Fibroblast of lung (primary cell): ENCODE measurements around the gene FHOD3. TPM values are rescaled to one million over a fixed set of nuclear protein-coding genes. Genes with fewer than 3 reads are reported as not detected.

Source experiments
- DNase-seq, 2 donors: peaks; one replicate each; pipeline versions ENCODE4 v3.0.0 to v3.0.0-alpha.2; 2010; ENCODE audit warnings: low read depth in 2 of 2
- H2AFZ ChIP-seq: 2 replicates; pipeline ENCODE4 v1.5.1; 2012; ENCODE audit warnings: low read length, control low read depth, inconsistent platforms
- H3K27ac ChIP-seq: 2 replicates; pipeline ENCODE4 v1.5.1; 2011; ENCODE audit warnings: low read length, control low read depth; ENCODE audit not compliant: insufficient read depth
- H3K27me3 ChIP-seq: 2 replicates; pipeline ENCODE4 v1.5.1; 2011; ENCODE audit warnings: mild to moderate bottlenecking, low read length; ENCODE audit not compliant: control insufficient read depth, insufficient read depth
- H3K36me3 ChIP-seq: 2 replicates; pipeline ENCODE4 v1.5.1; 2011; ENCODE audit warnings: low read length; ENCODE audit not compliant: control insufficient read depth, insufficient read depth
- H3K4me1 ChIP-seq: 2 replicates; pipeline ENCODE4 v1.5.1; 2011; ENCODE audit warnings: low read length; ENCODE audit not compliant: control insufficient read depth, insufficient read depth; ENCODE audit errors: extremely low read depth
- H3K4me2 ChIP-seq: 2 replicates; pipeline ENCODE4 v1.5.1; 2011; ENCODE audit warnings: low read length, control low read depth; ENCODE audit not compliant: insufficient read depth; ENCODE audit errors: extremely low read depth
- H3K4me3 ChIP-seq, 4 experiments: fragments of 200-600 bp in 1 of 4; sonication (generic) in 1 of 4; replicated peaks in 1 of 4; 2 replicates each; pipeline ENCODE4 v1.5.1; 2011 to 2016; ENCODE audit warnings: low read length in 4 of 4, low read depth in 3 of 4, mild to moderate bottlenecking in 3 of 4, control low read depth in 2 of 4, inconsistent platforms in 1 of 4, mixed read lengths in 1 of 4; ENCODE audit not compliant: insufficient read depth in 1 of 4; ENCODE audit errors: control extremely low read depth in 1 of 4
- H3K79me2 ChIP-seq: 2 replicates; pipeline ENCODE4 v1.5.1; 2012; ENCODE audit warnings: mild to moderate bottlenecking, low read length, inconsistent platforms; ENCODE audit not compliant: control insufficient read depth, insufficient read depth
- H3K9ac ChIP-seq: 2 replicates; pipeline ENCODE4 v1.5.1; 2011; ENCODE audit warnings: mild to moderate bottlenecking, low read length, control low read depth; ENCODE audit not compliant: insufficient read depth
- H3K9me3 ChIP-seq: 2 replicates; pipeline ENCODE4 v1.5.1; 2012; ENCODE audit warnings: low read depth, low read length; ENCODE audit not compliant: control insufficient read depth, insufficient read depth
- H4K20me1 ChIP-seq: 2 replicates; pipeline ENCODE4 v1.5.1; 2011; ENCODE audit warnings: low read length; ENCODE audit not compliant: control insufficient read depth, insufficient read depth; ENCODE audit errors: extremely low read depth
- EZH2 ChIP-seq: IDR thresholded peaks from 2 replicates; pipeline ENCODE4 v1.5.1; 2012; ENCODE audit warnings: low read length, control low read depth, mild to moderate bottlenecking; ENCODE audit errors: missing control alignments
- polyA plus RNA-seq, 2 donors: library from polyadenylated mRNA; depleted of rRNA in 1 of 2; stranded (reverse) in 1 of 2; unstranded in 1 of 2; fragments of >200 nt; gene quantifications; 2 replicates each; pipeline ENCODE4 v1.2.1, GENCODE V29; 2011 to 2012; ENCODE audit warnings: missing spikeins in 1 of 2
- total RNA-seq: library from RNA; depleted of rRNA; stranded (reverse); fragments of >200 nt; gene quantifications from 2 replicates; pipeline ENCODE4 v1.2.1, GENCODE V29; 2014
- TF ChIP-seq, protein P1 (sequence below), 2 donors: IDR thresholded peaks in 1 of 2; conservative IDR thresholded peaks in 1 of 2; 1 replicate in 1 of 2; 2 replicates in 1 of 2; pipeline ENCODE4 v1.5.1; 2011 to 2012; ENCODE audit warnings: low read length in 2 of 2, control low read depth in 1 of 2, inconsistent platforms in 1 of 2, low read depth in 1 of 2, mild to moderate bottlenecking in 1 of 2

Gene FHOD3
- total and polyA plus RNA-seq, 2 donors (not counting 1 experiment from before 2014, with no cell fraction given) = 16.1 to 28.2 TPM

DNA sequence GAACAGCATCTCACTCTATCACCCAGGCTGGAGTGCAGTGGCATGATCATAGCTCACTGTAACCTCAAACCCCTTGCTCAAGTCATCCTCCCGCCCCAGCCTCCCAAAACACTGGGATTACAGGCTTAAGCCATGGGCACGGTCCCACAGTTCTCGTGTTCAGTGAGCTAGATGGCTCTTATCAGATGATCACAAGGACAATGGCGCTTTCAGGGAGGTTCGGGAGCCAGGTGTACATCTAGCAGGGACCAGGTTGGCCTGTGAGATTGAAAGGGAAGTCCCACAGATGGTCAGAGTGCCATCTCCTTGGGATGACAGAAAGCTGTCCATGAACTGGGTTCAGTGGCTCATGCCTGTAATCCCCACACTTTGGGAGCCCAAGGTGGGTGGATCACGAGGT is 14.1 kb upstream of the FHOD3 start:
- Histone ChIP-seq H3K27me3 (peaks cover 4% of the 10 kb centered on the region), H2AFZ (no peak overlapping the region), H3K27ac (no peak overlapping the region), H3K36me3 (no peaks in the 10 kb centered on the region), H4K20me1 (no peaks in the 10 kb centered on the region), H3K4me3 (no peak overlapping the region), H3K4me2 (no peak overlapping the region), H3K79me2 (no peaks in the 10 kb centered on the region), H3K4me1 (no peaks in the 10 kb centered on the region), H3K9me3 (no peaks in the 10 kb centered on the region), H3K9ac (no peak overlapping the region)
- DNase-seq = no peak
- TF ChIP-seq, protein P1, sequence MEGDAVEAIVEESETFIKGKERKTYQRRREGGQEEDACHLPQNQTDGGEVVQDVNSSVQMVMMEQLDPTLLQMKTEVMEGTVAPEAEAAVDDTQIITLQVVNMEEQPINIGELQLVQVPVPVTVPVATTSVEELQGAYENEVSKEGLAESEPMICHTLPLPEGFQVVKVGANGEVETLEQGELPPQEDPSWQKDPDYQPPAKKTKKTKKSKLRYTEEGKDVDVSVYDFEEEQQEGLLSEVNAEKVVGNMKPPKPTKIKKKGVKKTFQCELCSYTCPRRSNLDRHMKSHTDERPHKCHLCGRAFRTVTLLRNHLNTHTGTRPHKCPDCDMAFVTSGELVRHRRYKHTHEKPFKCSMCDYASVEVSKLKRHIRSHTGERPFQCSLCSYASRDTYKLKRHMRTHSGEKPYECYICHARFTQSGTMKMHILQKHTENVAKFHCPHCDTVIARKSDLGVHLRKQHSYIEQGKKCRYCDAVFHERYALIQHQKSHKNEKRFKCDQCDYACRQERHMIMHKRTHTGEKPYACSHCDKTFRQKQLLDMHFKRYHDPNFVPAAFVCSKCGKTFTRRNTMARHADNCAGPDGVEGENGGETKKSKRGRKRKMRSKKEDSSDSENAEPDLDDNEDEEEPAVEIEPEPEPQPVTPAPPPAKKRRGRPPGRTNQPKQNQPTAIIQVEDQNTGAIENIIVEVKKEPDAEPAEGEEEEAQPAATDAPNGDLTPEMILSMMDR (conservative IDR thresholded peaks at IDR 0.05 in 1 of 2, IDR thresholded peaks at IDR 0.05 in 1 of 2; ENCODE audit: low read depth in 1 of 2, low read length in 2 of 2) = no peak
- TF ChIP-seq EZH2 = no peak

DNA sequence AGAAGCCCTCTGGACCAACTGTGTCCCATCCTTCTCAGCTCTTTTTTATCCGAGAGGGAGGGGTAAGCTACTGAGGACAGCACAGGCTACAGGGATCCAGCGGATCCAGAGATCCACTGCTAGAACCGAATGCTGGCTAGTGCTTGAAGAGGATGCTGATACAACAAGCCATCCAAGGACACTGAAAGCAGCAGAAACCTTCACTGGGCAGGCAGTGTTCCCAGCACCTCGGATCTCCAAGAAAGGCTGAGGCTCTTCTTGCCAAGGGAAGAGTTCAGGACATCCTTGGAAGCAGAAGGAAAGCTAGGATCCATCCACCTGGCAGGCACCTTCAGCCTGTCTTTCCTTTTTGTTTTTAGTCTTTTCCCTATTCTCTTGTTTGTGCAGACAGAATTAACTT is 13.2 kb upstream of the FHOD3 start:
- H3K27ac ChIP-seq = no peak overlapping the region
- H3K4me3 ChIP-seq = no peak overlapping the region
- H3K36me3 ChIP-seq = no peaks in the 10 kb centered on the region
- no peak for DNase-seq
- H3K27me3 ChIP-seq = peaks cover 2% of the 10 kb centered on the region
- H3K9me3 ChIP-seq = no peaks in the 10 kb centered on the region
- no peak overlapping the region for H3K4me2 ChIP-seq
- TF ChIP-seq EZH2 = no peak
- TF ChIP-seq, protein P1 (conservative IDR thresholded peaks at IDR 0.05 in 1 of 2, IDR thresholded peaks at IDR 0.05 in 1 of 2; ENCODE audit: low read depth in 1 of 2, low read length in 2 of 2) = no peak
- H3K9ac ChIP-seq = no peak overlapping the region
- no peak overlapping the region for H2AFZ ChIP-seq
- no peaks in the 10 kb centered on the region for H3K4me1 ChIP-seq
- H4K20me1 ChIP-seq = no peaks in the 10 kb centered on the region
- H3K79me2 ChIP-seq = no peaks in the 10 kb centered on the region

DNA sequence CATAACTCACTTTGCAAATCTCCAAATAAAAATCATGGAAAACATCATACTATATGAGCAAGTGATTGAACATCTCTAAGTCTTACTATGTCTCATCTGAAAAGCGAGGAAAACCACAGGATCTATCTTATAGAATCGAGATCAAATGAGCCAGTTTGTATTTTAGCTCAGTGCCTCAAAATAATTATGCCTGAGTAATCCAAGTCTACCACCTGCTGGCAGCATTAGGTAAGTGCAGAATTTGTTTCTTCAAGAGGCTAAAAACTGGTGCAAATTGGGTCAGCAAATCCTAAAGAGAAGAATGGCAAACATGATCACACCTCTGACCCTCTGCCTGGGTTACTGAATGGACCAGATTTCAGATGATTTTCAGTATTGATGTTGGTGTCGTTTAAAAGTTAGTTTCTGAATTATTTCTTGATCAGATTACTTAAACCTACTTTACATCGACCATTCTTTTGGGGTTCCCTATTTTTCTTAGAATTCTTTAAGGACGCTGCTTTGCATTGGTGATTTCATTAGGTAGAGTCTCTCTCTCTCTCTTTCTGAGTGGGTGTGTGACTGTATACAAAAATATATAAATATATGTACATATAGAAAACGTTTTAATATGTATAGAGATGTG is 12.7 kb upstream of the FHOD3 start:
- H3K9ac ChIP-seq = no peak overlapping the region
- TF ChIP-seq, protein P1 (conservative IDR thresholded peaks at IDR 0.05 in 1 of 2, IDR thresholded peaks at IDR 0.05 in 1 of 2; ENCODE audit: low read depth in 1 of 2, low read length in 2 of 2) = peak; percentile 90 to 96
- no peak for TF ChIP-seq EZH2
- no peaks in the 10 kb centered on the region for H3K4me1 ChIP-seq
- H2AFZ ChIP-seq = no peak overlapping the region
- no peak overlapping the region for H3K4me2 ChIP-seq
- peak; percentile 52 to 77 for DNase-seq
- H3K27me3 ChIP-seq = peaks cover 2% of the 10 kb centered on the region
- H3K9me3 ChIP-seq = no peaks in the 10 kb centered on the region
- H3K79me2 ChIP-seq = no peaks in the 10 kb centered on the region
- no peak overlapping the region for H3K27ac ChIP-seq
- no peak overlapping the region for H3K4me3 ChIP-seq
- no peaks in the 10 kb centered on the region for H3K36me3 ChIP-seq
- H4K20me1 ChIP-seq = no peaks in the 10 kb centered on the region
